HG02759 (cell line): Measurements from ENCODE around the gene ZKSCAN5.
"Not testable (repeated sequence)": the region's sequence is repeated elsewhere in the genome, so short reads cannot be mapped to it uniquely, and the experiment has no call there.

Source experiments
- ATAC-seq: cut with Tn5 transposase; IDR thresholded peaks from one replicate; pipeline ENCODE4 v1.9.1; 2021; ENCODE audit warnings: mild to moderate bottlenecking, moderate library complexity; ENCODE audit not compliant: unreplicated experiment

Gene ZKSCAN5

DNA sequence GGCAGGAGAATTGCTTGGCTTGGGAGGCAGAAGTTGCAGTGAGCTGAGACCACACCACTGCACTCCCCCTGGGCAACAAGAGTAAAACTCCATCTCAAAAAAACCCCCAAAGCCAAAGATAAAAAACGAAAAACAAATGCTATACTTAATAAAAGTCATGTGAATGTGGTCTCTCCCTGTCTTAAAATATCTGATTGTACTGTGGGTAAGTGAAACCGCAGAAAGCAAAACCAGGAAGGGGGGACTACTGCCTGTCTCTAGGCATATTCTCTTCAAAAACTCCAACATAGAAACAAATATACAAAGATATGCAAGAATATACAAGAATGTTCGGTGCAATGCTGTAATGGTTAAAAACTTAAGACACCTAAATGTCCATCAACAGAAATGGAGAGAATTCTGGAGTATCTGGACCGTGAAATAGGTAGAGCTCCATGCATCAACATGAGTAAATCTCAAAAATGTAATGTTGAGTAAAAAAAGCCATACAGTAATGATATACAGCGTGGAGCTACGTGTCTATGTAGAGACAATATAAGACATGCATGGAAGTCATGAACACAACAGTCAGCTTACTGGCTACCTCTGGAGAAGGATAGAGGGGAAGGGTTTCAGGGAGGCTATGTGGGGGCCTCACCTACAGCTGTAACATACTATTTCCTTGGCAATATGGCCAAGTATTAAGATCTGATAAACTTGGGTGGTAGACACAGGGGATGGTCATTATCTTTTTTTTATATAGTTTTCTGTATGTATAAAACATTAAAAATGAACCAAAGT, 6.5 kb upstream of the ZKSCAN5 start:
- no peak for ATAC-seq

DNA sequence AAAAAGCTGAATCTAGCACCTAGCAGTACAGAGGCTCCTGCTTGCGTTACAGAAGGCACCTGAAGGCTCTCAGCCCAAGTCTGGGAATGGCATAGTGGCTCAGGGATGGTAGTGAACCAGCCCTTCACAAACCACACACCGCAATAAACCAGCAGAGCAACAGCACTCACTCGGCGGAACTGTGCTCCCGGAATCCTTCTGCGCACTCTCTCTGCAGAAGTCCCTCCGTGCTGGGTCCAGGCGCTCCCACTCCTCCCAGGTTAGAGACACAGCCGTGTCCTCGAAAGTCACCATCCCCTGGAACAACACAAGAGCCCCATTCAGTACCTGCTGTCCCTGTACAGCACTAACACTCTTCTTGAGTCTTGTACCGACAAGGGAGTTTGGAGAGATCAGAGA, 5.9 kb upstream of the ZKSCAN5 start:
- no peak for ATAC-seq

DNA sequence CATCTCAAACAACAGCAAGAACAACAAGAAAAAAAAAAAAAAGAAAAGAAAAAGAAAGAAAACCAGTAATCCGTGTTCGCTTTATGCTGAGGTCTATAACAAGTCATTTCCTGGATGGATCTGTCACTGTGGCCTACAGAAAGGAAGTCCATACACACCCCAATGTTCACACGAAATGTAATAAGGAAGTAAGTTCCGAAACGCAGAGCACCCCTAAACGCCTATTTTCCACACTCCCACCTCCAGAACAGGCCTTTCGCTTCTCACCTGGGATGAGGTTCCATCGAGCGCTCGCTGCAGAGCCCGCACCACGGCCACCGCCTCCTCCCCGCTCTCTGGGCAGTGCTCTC, 5.1 kb upstream of the ZKSCAN5 start:
- ATAC-seq: peak; percentile 9

DNA sequence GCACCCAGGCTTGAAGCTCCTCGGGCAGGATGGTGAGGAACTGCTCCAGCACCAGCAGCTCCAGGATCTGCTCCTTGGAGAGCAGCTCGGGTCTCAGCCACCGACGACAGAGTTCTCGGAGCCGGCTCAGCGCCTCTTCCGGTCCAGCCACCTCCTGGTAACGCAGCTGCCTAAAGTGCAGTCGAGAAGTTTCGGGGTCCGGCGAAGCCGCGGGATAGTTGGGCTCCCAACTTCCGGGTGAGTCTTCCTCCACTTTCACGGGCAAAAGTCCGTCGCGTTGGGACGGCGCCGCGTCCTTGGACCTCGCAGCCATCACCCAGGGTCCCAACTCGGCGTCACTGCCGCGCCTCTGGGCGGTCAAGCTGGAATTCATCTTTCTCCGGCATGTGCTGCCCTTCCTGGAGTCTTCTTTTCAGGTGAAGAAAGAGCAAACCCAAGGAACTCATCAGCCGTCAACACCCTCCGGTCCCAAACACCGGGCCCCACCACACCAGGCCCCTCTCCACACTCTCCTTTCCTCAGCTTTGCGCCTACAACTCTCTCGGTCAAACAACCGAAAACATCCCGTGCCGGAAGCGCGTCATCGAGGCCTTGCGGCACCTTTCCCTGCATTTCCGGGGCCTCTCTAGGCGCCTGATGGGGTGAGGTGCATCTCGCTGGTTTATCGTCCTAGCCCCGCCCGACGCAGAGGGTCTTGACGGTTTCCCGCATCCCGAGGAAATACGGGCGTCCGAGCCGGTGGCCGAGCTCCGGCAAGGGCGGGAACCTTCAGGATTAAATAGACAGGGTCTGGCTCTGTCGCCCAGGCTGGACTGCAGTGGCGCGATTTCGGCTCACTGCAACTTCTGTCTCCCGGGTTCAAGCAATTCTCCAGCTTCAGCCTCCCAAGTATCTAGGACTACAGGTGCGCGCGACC, 4.5 kb upstream of the ZKSCAN5 start, which contains the start of gene ZNF394:
Gene ZNF394 (minus strand): TSS at position 561 of the 916 bp plus-strand sequence. CDS start 188 bp downstream, at position 373.
- peak; percentile 45 for ATAC-seq

DNA sequence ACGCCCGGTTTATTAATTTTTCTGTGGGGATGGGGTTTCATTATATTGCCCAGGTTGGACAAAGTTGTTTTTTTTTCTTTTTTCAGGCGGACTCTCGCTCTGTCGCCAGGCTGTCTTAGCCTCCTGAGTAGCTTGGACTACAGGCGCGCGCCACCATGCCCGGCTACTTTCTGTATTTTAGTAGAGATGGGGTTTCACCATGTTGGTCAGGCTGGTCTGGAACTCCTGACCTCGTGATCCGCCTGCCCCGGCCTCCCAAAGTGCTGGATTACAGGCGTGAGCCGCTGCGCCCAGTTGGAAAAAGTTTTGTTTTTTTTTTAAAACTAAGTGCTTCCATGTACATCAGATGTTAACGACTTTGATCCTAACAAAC, 3.8 kb upstream of the ZKSCAN5 start:
- ATAC-seq: no peak

DNA sequence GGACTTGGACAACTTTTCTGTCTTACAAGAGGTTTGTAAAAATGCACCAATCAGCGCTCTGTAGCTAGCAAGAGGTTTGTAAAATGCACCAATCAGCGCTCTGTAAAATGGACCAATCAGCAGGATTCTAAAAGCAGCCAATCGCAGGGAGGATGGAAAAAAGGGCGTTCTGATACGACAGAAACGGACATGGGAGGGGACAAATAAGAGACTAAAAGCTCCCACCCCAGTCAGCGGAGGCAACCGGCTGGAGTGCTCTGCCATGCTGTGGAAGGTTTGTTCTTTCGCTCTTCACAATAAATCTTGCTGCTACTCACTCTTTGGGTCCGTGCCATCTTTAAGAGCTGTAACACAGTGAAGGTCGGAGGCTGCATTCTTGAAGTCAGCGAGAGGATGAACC, 3.2 kb upstream of the ZKSCAN5 start:
- not testable (repeated sequence) for ATAC-seq

DNA sequence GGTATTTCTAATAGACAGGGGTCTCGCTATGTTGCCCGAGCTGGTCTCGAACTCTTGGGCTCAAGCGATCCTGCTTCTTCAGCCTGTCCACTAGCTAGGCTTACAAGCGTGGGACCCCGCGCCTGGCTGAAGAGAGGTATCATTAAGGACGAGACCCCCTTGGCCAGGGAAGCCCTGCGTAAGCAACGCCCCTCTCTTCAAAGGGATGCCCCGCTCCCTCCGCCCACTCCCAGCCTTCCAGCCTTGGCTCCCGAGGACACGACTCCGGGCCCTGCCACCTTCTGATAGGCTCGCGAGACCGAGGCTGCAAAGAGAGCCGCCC, 220 bp upstream of the ZKSCAN5 start:
- no peak for ATAC-seq

DNA sequence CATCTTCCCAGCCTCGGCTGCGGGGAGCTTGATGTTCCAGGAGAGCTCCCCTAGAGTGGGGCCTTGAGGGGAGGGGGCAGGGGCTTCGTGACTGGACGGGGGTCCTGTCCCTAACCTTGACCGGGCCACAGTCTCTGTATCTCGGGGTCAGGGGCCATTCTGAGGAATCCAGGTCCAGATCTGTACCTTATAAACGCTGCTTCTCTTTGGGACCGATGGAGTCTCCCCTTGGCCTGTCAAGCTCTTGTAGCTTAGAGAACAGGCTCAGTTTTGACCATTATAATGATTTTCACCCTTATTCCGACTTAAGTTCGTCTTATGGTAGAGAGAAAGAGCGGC, 831 bp downstream of the ZKSCAN5 start:
- no peak for ATAC-seq

DNA sequence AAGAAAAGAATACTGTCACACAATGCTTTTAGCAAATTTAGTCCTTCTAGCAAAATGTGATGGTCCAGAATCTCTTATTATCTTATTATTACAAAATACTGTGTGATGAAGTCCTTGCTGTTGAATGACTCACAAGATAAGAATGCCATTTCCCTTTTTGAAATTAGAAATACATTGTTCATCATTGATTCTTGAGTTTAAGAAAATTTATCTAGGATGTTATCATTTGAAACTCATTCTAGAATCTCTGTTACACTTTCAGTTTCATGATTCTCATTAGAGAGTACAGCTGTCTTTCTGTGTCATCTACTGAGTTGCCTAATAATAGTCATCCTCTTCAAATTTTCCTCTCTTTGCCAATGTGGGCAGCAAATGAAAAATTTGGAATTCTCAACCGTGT, 9.6 kb downstream of the ZKSCAN5 start:
- ATAC-seq: no peak

DNA sequence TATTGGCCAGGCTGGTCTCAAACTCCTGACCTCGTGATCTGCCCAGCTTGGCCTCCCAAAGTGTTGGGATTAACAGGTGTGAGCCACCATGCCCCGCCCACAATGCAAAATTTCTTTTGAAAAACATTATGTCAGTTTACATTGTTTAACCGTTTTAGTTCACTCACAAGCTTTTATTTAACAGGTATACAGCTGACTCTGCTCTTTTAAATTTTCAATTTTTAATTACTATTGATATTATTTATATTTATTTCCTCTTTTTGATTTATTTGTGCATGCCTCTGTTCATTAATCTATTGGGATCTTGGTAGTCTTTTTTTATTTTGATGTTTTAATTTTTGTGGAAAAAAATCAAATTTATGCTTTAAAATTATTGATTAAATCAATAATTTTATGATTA, 16.9 kb downstream of the ZKSCAN5 start:
- no peak for ATAC-seq

DNA sequence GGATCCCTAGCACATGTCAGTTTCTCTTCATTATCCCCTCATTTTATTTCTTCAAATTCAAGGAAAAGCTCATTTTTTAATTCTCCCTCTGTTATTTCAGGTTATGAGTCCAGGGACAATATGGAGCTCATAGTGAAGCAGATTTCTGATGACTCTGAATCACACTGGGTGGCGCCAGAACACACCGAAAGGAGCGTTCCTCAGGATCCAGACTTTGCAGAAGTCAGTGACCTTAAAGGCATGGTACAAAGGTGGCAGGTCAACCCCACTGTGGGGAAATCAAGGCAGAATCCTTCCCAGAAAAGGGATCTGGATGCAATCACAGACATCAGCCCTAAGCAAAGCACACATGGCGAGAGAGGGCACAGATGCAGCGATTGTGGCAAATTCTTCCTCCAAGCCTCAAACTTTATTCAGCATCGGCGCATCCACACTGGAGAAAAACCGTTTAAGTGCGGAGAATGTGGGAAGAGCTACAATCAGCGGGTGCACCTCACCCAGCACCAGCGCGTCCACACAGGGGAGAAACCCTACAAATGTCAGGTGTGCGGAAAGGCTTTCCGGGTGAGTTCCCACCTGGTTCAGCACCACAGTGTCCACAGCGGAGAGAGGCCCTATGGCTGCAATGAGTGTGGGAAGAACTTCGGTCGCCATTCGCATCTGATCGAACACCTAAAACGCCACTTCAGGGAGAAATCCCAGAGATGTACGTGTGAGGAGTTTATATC, 21.4 kb downstream of the ZKSCAN5 start:
- no peak for ATAC-seq

DNA sequence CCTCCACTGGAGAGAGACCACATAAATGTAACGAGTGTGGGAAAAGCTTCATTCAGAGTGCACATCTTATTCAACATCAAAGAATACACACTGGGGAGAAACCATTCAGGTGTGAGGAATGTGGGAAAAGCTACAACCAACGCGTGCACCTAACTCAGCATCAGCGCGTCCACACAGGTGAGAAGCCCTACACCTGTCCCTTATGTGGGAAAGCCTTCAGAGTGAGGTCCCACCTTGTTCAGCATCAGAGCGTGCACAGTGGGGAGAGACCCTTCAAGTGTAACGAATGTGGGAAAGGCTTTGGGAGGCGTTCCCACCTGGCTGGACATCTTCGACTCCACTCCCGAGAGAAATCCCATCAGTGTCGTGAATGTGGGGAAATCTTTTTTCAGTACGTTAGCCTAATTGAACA, 26.9 kb downstream of the ZKSCAN5 start:
- no peak for ATAC-seq

DNA sequence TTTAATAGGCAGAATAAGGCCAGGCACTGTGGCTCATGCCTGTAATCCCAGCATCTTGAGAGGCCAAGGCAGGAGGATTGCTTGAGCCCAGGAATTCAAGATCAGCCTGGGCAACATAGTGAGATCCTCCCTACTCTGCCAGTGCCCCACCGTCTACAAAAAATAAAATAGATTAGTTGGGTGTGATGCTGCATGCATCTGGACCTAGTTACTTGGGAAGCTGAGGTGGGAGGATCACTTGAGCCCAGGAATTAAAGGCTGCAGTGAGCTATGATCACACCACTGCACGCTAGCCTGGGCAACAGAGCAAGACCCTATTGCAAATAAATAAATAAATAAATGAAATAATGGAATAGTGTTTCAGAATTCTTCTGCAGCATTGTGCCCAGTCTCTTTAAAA, 31.2 kb downstream of the ZKSCAN5 start:
- ATAC-seq: no peak

DNA sequence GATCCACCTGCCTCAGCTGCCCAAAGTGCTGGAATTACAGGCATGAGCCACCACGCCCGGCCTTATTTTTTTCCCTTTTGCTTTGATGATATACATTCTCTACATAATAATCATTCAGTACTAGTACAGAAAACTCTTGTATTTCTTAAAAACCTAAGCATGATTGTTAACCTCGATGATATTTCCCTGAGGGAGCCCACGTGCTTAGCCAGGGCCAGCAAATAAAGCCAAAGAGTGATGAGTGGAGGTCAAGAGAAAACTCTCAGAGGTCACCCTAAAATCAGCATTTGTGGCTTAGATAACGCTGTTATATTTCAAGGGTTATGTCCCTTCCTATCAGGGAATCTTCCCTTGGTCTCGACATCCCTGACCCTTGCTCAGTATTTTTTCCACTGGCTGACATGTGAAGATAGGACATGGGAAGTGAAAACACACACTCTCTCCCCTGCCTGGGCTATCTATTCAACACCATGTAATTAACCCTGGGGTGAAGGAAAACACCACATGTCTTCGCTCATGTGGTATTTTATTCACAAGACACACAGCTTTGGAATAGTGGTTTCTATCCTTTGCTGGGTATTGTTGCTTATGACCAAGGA, 34.9 kb downstream of the ZKSCAN5 start:
- no peak for ATAC-seq

DNA sequence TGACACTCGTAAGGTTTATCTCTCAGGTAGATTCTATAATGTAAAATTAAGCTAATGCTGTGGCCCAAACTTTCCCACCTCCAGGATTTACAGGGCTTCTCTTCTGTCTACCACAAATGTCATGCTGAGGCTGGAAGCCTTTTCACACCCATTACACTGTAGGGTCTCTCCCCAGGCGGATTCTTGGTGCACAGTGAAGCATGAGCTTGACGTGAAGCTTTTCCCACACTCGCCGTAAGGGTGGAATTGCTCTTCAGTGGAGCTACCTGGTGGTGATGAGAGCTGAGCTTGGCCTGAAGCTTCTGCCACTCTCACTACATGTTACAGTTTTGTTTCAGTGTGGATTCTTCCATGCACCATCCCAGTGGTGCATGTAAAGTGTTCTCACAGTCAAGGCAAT, 36.1 kb downstream of the ZKSCAN5 start:
- no peak for ATAC-seq

DNA sequence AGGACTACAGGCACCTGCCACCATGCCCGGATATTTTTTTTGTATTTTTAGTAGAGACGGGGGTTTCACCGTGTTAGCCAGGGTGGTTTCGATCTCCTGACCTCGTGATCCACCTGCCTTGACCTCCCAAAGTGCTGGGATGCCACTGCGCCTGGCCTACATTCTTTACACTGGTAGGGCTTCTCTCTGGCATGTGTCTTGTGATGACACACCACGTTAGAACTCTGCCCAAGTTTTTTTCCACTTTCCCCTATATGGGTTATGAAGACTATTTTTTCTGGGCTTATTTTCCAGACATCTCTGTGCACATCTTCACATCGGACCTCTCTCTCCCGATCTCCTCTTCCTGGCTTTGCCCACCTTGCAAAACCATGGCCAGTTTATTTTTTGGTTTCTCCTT, 36.8 kb downstream of the ZKSCAN5 start:
- no peak for ATAC-seq

DNA sequence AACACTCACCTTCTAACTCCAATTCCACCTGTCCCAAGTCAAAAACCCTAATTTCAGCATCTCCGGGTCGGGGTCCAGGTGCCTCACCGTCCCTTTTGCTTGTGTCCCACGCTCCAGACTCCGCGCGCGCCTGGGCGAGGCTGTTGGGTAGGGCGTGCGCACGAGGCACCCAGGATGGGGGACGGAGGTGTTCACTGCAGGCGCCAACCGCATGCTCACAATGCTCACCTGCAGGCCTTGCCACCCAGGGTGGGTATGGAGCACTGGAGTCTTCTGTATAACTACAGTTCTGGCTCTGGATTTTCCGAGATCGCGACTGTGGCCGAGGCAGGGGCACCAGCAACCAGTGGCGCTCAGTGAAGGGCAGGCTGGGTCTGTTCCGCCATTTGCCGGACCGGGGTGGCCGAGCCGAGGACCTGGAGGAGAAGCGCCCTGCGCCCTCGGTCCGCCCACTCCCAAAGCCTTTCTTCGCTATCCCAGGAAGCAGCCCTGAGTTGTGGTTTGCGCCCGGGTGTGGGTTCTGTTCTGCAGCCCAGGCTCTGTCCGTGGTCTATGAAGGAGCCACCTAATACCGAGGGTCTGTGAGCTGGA, 38.7 kb downstream of the ZKSCAN5 start:
- no peak for ATAC-seq

DNA sequence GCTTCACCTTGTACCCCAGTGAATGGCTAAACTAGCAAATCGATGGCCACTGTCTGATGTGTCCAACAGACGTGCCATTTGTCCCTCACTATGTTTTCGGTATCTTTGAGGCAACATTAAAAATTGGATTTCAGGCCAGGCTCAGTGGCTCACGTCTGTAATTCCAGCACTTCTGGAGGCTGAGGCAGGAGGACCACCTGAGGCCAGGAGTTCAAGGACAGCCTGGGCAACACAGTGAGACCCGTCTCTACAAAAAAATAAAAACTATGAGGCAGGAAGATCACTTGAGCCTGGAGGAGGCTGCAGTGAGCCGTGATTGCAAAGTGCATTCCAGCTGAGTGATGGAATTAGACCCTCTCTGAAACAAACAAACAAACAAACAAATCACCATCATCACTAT, 39.5 kb downstream of the ZKSCAN5 start:
- no peak for ATAC-seq

DNA sequence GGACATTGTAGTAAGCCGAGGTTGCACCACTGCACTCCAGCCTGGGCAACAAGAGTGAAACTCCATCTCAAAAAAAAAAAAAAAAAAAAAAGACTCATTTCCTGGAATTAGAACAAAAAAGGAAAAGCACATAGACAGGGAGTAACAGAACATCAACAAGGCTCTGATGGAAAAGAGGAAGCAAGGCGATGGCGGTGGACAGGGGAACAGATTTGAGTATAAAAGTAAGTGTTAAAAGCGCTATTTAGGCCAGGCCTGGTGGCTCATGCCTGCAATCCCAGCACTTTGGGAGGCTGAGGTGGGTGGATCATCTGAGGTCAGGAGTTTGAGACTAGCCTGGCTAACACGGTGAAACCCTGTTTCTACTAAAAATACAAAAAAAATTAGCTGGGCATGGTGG, 40.8 kb downstream of the ZKSCAN5 start:
- ATAC-seq: not testable (repeated sequence)

DNA sequence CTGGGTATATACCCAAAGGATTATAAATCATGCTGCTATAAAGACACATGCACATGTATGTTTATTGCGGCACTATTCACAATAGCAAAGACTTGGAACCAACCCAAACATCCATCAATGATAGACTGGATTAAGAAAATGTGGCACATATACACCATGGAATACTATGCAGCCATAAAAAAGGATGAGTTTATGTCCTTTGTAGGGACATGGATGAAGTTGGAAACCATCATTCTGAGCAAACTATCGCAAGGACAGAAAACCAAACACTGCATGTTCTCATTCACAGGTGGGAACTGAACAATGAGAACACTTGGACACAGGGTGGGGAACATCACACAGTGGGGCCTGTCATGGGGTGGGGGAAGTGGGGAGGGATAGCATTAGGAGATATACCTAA, 45.1 kb downstream of the ZKSCAN5 start:
- not testable (repeated sequence) for ATAC-seq

DNA sequence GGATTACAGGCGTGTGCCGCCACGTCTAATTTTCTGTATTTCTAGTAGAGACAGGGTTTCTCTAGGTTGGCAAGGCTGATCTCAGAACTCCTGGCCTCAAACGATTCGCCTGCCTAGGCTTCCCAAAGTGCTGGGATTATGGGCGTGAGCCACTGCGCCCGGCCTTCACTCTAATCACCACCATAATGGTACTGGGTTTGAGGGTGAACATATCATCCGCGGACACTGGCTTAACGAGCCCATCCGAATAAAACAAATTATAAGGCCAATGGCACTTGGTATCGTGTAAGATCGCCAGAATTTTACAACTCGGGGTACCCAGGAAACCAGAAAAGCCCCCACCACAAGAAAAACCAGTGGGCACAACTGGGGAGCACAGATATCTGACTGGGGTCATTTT, 46.9 kb downstream of the ZKSCAN5 start:
- no peak for ATAC-seq
